Measurements from ENCODE around the gene MYO1C. TPM values are rescaled to one million over a fixed set of nuclear protein-coding genes. Genes with fewer than 3 reads are reported as not detected.

Gene MYO1C
- total RNA-seq, 1 experiment from 2014 or later, result 171 TPM

DNA sequence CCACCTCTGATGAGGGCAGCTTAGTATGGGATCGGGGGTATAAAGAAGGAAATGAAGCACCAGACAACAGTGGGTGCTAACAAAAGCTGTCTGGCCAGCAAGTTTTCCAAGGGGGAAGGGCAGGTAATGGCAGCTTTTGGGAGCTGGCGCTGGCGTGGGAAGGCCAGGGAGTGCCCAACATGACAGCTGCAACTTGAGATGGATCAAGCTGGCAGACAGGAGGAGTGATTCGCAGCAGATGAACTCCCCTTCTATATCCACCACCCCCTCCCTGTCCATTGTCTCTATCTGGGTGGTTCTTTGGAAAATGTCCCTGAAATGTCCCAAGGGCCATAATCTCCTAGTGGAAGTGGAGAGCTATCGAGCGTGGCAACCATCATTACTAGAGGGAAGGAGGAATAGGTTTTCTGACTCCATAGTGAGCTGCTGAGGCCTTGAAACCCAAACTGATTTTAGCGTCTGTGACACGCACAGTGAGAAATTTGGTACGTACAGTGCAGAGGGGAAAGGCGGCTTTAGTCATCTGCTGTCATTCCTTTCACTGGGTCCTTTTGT lies 28.7 kb upstream of the MYO1C start:
- no TSS peak for BruUV-seq (replicated peaks)
- peaks cover 63% of the 10 kb centered on the region for H3K36me3 Mint-ChIP-seq (ENCODE audit: insufficient read depth, unreplicated experiment)
- CTCF ChIA-PET, result no interaction called here

DNA sequence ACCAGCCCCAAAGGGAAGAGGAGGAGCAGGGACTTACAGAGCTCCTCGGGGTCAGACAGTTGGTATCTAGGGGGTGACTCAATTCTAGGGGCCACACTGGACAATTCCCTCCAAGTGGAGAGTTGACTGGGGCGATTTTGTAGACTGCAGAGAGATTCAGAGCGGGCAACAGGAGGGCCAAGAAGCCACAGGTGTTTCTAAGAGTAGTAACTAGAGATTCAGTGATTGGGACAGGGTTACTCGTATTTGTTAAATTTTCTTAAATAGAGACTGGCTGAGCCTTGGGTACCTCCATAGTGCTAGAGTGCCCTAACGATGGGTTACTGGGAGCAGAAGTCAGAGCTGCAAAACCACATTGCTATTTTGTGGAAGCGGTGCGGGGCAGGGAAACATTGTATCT lies 27.2 kb upstream of the MYO1C start:
- Mint-ChIP-seq H3K4me3 (ENCODE audit: unreplicated experiment) (no peak overlapping the region), H3K27me3 (ENCODE audit: insufficient read depth, unreplicated experiment) (no peaks in the 10 kb centered on the region), H3K4me1 (ENCODE audit: low read depth, unreplicated experiment) (peaks cover 9% of the 10 kb centered on the region), H3K9me3 (ENCODE audit: unreplicated experiment) (no peaks in the 10 kb centered on the region), H3K36me3 (ENCODE audit: insufficient read depth, unreplicated experiment) (peaks cover 59% of the 10 kb centered on the region), H3K27ac (ENCODE audit: unreplicated experiment) (no peak overlapping the region)
- POLR2A ChIA-PET, result no interaction called here
- DNase-seq, result no peak
- CTCF ChIA-PET, result no interaction called here
- Histone ChIP-seq H3K4me1 (peaks cover 13% of the 10 kb centered on the region), H3K9me3 (no peaks in the 10 kb centered on the region), H3K27me3 (replicated peaks; ENCODE audit: control insufficient read depth, insufficient read depth, low read length) (no peaks in the 10 kb centered on the region), H3K4me3 (ENCODE audit: low read depth, low read length) (no peak overlapping the region), H3K36me3 (ENCODE audit: control insufficient read depth, insufficient read depth, low read length) (0 out of 2 replicates have a peak, but pooled peaks cover 1% of the 10 kb centered on the region)
- intact Hi-C loops (cut with micrococcal nuclease; ENCODE audit: unreplicated experiment), result no loop called here
- TF ChIP-seq, protein P1, sequence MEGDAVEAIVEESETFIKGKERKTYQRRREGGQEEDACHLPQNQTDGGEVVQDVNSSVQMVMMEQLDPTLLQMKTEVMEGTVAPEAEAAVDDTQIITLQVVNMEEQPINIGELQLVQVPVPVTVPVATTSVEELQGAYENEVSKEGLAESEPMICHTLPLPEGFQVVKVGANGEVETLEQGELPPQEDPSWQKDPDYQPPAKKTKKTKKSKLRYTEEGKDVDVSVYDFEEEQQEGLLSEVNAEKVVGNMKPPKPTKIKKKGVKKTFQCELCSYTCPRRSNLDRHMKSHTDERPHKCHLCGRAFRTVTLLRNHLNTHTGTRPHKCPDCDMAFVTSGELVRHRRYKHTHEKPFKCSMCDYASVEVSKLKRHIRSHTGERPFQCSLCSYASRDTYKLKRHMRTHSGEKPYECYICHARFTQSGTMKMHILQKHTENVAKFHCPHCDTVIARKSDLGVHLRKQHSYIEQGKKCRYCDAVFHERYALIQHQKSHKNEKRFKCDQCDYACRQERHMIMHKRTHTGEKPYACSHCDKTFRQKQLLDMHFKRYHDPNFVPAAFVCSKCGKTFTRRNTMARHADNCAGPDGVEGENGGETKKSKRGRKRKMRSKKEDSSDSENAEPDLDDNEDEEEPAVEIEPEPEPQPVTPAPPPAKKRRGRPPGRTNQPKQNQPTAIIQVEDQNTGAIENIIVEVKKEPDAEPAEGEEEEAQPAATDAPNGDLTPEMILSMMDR (IDR thresholded peaks at IDR 0.05; ENCODE audit: insufficient read depth in 1 of 2, low read depth in 1 of 2, low read length in 1 of 2, severe bottlenecking in 1 of 2, unreplicated experiment in 1 of 2), result no peak
- BruUV-seq (replicated peaks), result no TSS peak

More for the DNA sequence above, 28.7 kb upstream of the MYO1C start:
- H3K4me3 ChIP-seq (ENCODE audit: low read depth, low read length), result no peak overlapping the region
- Mint-ChIP-seq H3K4me3 (ENCODE audit: unreplicated experiment) (no peak overlapping the region), H3K27me3 (ENCODE audit: insufficient read depth, unreplicated experiment) (no peaks in the 10 kb centered on the region), H3K4me1 (ENCODE audit: low read depth, unreplicated experiment) (no peaks in the 10 kb centered on the region), H3K27ac (ENCODE audit: unreplicated experiment) (no peak overlapping the region), H3K9me3 (ENCODE audit: unreplicated experiment) (no peaks in the 10 kb centered on the region)
- no peaks in the 10 kb centered on the region for H3K27me3 ChIP-seq (replicated peaks; ENCODE audit: control insufficient read depth, insufficient read depth, low read length)
- H3K9me3 ChIP-seq, result no peaks in the 10 kb centered on the region
- 0 out of 2 replicates have a peak, but pooled peaks cover 1% of the 10 kb centered on the region for H3K36me3 ChIP-seq (ENCODE audit: control insufficient read depth, insufficient read depth, low read length)
- TF ChIP-seq, protein P1 (IDR thresholded peaks at IDR 0.05; ENCODE audit: insufficient read depth in 1 of 2, low read depth in 1 of 2, low read length in 1 of 2, severe bottlenecking in 1 of 2, unreplicated experiment in 1 of 2), result no peak
- POLR2A ChIA-PET, result no interaction called here
- intact Hi-C loops (cut with micrococcal nuclease; ENCODE audit: unreplicated experiment), result no loop called here
- H3K4me1 ChIP-seq, result peaks cover 4% of the 10 kb centered on the region; the same call in 1 of the 2 replicates
- no peak for DNase-seq

GRCh38 chr17:1518410-1518809 lies 25.9 kb upstream of the MYO1C start:
- intact Hi-C loops (cut with micrococcal nuclease; ENCODE audit: unreplicated experiment), result no loop called here
- Mint-ChIP-seq H3K27me3 (ENCODE audit: insufficient read depth, unreplicated experiment) (no peaks in the 10 kb centered on the region), H3K4me3 (ENCODE audit: unreplicated experiment) (peak overlapping the region; percentile 86), H3K4me1 (ENCODE audit: low read depth, unreplicated experiment) (peaks cover 15% of the 10 kb centered on the region), H3K36me3 (ENCODE audit: insufficient read depth, unreplicated experiment) (peaks cover 53% of the 10 kb centered on the region), H3K9me3 (ENCODE audit: unreplicated experiment) (no peaks in the 10 kb centered on the region), H3K27ac (ENCODE audit: unreplicated experiment) (no peak overlapping the region)
- Histone ChIP-seq H3K36me3 (ENCODE audit: control insufficient read depth, insufficient read depth, low read length) (0 out of 2 replicates have a peak, but pooled peaks cover 1% of the 10 kb centered on the region), H3K4me1 (peaks cover 13% of the 10 kb centered on the region), H3K9me3 (no peaks in the 10 kb centered on the region), H3K4me3 (ENCODE audit: low read depth, low read length) (no peak overlapping the region), H3K27me3 (replicated peaks; ENCODE audit: control insufficient read depth, insufficient read depth, low read length) (no peaks in the 10 kb centered on the region)
- TF ChIP-seq, protein P1 (IDR thresholded peaks at IDR 0.05; ENCODE audit: insufficient read depth in 1 of 2, low read depth in 1 of 2, low read length in 1 of 2, severe bottlenecking in 1 of 2, unreplicated experiment in 1 of 2), result no peak
- no TSS peak for BruUV-seq (replicated peaks)
- CTCF ChIA-PET, result no interaction called here
- no peak for DNase-seq
- POLR2A ChIA-PET, result no interaction called here
